ENCODE data around the gene C5.
"Not testable (repeated sequence)": the region's sequence is repeated elsewhere in the genome, so short reads cannot be mapped to it uniquely, and the experiment has no call there.

DNA sequence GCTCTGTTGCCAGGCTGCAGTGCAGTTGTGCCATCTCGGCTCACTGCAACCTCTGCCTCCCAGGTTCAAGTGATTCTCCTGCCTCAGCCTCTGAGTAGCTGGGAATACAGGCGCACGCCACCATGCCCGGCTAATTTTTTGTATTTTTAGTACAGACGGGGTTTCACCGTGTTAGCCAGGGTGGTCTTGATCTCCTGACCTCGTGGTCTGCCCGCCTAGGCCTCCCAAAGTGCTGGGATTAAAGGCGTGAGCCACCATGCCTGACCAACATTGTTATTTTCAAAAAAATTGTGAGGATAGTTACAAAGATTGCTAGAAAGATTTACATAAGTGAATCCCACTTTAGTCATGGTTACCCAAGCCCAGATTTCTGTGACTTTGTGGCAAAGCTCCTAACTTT, 78.6 kb downstream of the C5 start:
- TF ChIP-seq, protein P1, sequence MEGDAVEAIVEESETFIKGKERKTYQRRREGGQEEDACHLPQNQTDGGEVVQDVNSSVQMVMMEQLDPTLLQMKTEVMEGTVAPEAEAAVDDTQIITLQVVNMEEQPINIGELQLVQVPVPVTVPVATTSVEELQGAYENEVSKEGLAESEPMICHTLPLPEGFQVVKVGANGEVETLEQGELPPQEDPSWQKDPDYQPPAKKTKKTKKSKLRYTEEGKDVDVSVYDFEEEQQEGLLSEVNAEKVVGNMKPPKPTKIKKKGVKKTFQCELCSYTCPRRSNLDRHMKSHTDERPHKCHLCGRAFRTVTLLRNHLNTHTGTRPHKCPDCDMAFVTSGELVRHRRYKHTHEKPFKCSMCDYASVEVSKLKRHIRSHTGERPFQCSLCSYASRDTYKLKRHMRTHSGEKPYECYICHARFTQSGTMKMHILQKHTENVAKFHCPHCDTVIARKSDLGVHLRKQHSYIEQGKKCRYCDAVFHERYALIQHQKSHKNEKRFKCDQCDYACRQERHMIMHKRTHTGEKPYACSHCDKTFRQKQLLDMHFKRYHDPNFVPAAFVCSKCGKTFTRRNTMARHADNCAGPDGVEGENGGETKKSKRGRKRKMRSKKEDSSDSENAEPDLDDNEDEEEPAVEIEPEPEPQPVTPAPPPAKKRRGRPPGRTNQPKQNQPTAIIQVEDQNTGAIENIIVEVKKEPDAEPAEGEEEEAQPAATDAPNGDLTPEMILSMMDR (conservative IDR thresholded peaks at IDR 0.05; ENCODE audit: low read depth in 2 of 2), result not testable (repeated sequence)
- TF ChIP-seq, protein P2, sequence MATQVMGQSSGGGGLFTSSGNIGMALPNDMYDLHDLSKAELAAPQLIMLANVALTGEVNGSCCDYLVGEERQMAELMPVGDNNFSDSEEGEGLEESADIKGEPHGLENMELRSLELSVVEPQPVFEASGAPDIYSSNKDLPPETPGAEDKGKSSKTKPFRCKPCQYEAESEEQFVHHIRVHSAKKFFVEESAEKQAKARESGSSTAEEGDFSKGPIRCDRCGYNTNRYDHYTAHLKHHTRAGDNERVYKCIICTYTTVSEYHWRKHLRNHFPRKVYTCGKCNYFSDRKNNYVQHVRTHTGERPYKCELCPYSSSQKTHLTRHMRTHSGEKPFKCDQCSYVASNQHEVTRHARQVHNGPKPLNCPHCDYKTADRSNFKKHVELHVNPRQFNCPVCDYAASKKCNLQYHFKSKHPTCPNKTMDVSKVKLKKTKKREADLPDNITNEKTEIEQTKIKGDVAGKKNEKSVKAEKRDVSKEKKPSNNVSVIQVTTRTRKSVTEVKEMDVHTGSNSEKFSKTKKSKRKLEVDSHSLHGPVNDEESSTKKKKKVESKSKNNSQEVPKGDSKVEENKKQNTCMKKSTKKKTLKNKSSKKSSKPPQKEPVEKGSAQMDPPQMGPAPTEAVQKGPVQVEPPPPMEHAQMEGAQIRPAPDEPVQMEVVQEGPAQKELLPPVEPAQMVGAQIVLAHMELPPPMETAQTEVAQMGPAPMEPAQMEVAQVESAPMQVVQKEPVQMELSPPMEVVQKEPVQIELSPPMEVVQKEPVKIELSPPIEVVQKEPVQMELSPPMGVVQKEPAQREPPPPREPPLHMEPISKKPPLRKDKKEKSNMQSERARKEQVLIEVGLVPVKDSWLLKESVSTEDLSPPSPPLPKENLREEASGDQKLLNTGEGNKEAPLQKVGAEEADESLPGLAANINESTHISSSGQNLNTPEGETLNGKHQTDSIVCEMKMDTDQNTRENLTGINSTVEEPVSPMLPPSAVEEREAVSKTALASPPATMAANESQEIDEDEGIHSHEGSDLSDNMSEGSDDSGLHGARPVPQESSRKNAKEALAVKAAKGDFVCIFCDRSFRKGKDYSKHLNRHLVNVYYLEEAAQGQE (IDR thresholded peaks at IDR 0.05; ENCODE audit: unreplicated experiment), result not testable (repeated sequence)
- TF ChIP-seq, protein P3, sequence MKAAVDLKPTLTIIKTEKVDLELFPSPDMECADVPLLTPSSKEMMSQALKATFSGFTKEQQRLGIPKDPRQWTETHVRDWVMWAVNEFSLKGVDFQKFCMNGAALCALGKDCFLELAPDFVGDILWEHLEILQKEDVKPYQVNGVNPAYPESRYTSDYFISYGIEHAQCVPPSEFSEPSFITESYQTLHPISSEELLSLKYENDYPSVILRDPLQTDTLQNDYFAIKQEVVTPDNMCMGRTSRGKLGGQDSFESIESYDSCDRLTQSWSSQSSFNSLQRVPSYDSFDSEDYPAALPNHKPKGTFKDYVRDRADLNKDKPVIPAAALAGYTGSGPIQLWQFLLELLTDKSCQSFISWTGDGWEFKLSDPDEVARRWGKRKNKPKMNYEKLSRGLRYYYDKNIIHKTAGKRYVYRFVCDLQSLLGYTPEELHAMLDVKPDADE (IDR thresholded peaks at IDR 0.05), result not testable (repeated sequence)
- TF ChIP-seq EZH2 (IDR thresholded peaks at IDR 0.05; ENCODE audit: low read depth, unreplicated experiment); EZH2phosphoT487 (IDR thresholded peaks at IDR 0.05; ENCODE audit: unreplicated experiment): not testable (repeated sequence)

Data from GM23338 (cell line).